Smooth muscle cell (in vitro differentiated cells): ENCODE data around the gene PIK3R5. TPM values are rescaled to one million over a fixed set of nuclear protein-coding genes. Genes with fewer than 3 reads are reported as not detected.

Experiments used
- DNase-seq: peaks from one replicate; lab custom pipeline; 2025; ENCODE audit not compliant: unreplicated experiment; lab: John Stamatoyannopoulos, UW
- H2AFZ ChIP-seq: fragments of 200-600 bp; sonication (generic); 2 replicates; pipeline ENCODE4 v1.6.0; 2016; ENCODE audit warnings: antibody characterized with exemption, low read depth, mild to moderate bottlenecking
- H3F3A ChIP-seq: fragments of 200-600 bp; sonication (generic); 2 replicates; pipeline ENCODE4 v1.6.0; 2017; ENCODE audit warnings: antibody characterized with exemption, low read depth
- H3K27ac ChIP-seq: fragments of 200-600 bp; sonication (generic); 2 replicates; pipeline ENCODE4 v1.5.1; 2016; ENCODE audit warnings: low read depth, mild to moderate bottlenecking
- H3K27me3 ChIP-seq: fragments of 200-600 bp; sonication (generic); 2 replicates; pipeline ENCODE4 v1.6.1; 2016; ENCODE audit warnings: low read depth, mild to moderate bottlenecking
- H3K36me3 ChIP-seq: fragments of 200-600 bp; sonication (generic); 2 replicates; pipeline ENCODE4 v1.5.1; 2016; ENCODE audit warnings: low read depth
- H3K4me1 ChIP-seq: fragments of 200-600 bp; sonication (generic); 2 replicates; pipeline ENCODE4 v1.5.1; 2016; ENCODE audit warnings: low read depth
- H3K4me2 ChIP-seq: fragments of 200-600 bp; sonication (generic); 2 replicates; pipeline ENCODE4 v1.6.0; 2016; ENCODE audit warnings: mild to moderate bottlenecking
- H3K4me3 ChIP-seq: fragments of 200-600 bp; sonication (generic); 2 replicates; pipeline ENCODE4 v1.5.1; 2016; ENCODE audit warnings: mild to moderate bottlenecking
- H3K79me2 ChIP-seq: fragments of 200-600 bp; sonication (generic); 2 replicates; pipeline ENCODE4 v1.6.0; 2016; ENCODE audit warnings: low read depth, mild to moderate bottlenecking
- H3K9ac ChIP-seq: fragments of 200-600 bp; sonication (generic); 2 replicates; pipeline ENCODE4 v1.6.0; 2016; ENCODE audit warnings: low read depth
- H3K9me3 ChIP-seq: fragments of 200-600 bp; sonication (generic); replicated peaks from 2 replicates; pipeline ENCODE4 v1.5.1; 2016; ENCODE audit warnings: low read depth
- H4K20me1 ChIP-seq: fragments of 200-600 bp; sonication (generic); 2 replicates; pipeline ENCODE4 v1.6.0; 2016; ENCODE audit warnings: low read depth
- CTCF ChIP-seq: fragments of 200-600 bp; sonication (generic); IDR thresholded peaks from 2 replicates; pipeline ENCODE4 v1.5.1; 2017; ENCODE audit warnings: borderline replicate concordance, mild to moderate bottlenecking, antibody characterized with exemption; ENCODE audit not compliant: insufficient read depth, poor library complexity, severe bottlenecking
- WGBS: methylation state at CpG from one replicate; pipeline ENCODE4 v1.1.7; 2016; ENCODE audit warnings: low lambda C conversion rate; 5-methylcytosine and 5-hydroxymethylcytosine counted together
- polyA plus RNA-seq: library from polyadenylated mRNA; unstranded; fragments of >200 nt; fragmentation: Nextera tagmentation; extraction: Ambion mirVana; gene quantifications from 2 replicates; pipeline ENCODE4 v1.2.1, GENCODE V29; 2016
- total RNA-seq: library from RNA; depleted of rRNA; stranded (reverse); fragments of >200 nt; gene quantifications from 2 replicates; pipeline ENCODE4 v1.2.3, GENCODE V29; 2014

Gene PIK3R5
- total and polyA plus RNA-seq, 2 experiments from 2014 or later: not detected

GRCh38 chr17:8947201-8947600 lies 18.3 kb downstream of the PIK3R5 start:
- Histone ChIP-seq H3K27ac (no peak overlapping the region), H3K79me2 (no peaks in the 10 kb centered on the region), H3K4me1 (no peaks in the 10 kb centered on the region), H4K20me1 (no peaks in the 10 kb centered on the region), H3K9me3 (no peaks in the 10 kb centered on the region), H3K36me3 (no peaks in the 10 kb centered on the region), H3K4me3 (no peak overlapping the region), H2AFZ (no peak overlapping the region), H3K4me2 (no peak overlapping the region), H3F3A (no peaks in the 10 kb centered on the region), H3K9ac (no peak overlapping the region), H3K27me3 (no peaks in the 10 kb centered on the region)
- no peak for TF ChIP-seq CTCF
- no peak for DNase-seq
- WGBS: 53% methylated on average over 7 of the region's 7 CpGs

GRCh38 chr17:8946476-8946875 lies 19.0 kb downstream of the PIK3R5 start:
- Histone ChIP-seq H2AFZ (no peak overlapping the region), H3F3A (no peaks in the 10 kb centered on the region), H3K9ac (no peak overlapping the region), H4K20me1 (no peaks in the 10 kb centered on the region), H3K36me3 (no peaks in the 10 kb centered on the region), H3K4me1 (no peaks in the 10 kb centered on the region), H3K9me3 (no peaks in the 10 kb centered on the region), H3K4me2 (peak overlapping the region; percentile 26), H3K79me2 (no peaks in the 10 kb centered on the region), H3K27ac (no peak overlapping the region), H3K27me3 (no peaks in the 10 kb centered on the region), H3K4me3 (no peak overlapping the region)
- 85% methylated on average over 6 of the region's 6 CpGs for whole genome bisulfite sequencing
- DNase-seq: no peak
- no peak for TF ChIP-seq CTCF

GRCh38 chr17:8946071-8946470 lies 19.4 kb downstream of the PIK3R5 start:
- no peaks in the 10 kb centered on the region for H3F3A ChIP-seq
- no peak overlapping the region for H3K9ac ChIP-seq
- no peaks in the 10 kb centered on the region for H3K79me2 ChIP-seq
- TF ChIP-seq CTCF: no peak
- H3K4me2 ChIP-seq: peak overlapping the region; percentile 26
- no peaks in the 10 kb centered on the region for H3K27me3 ChIP-seq
- no peaks in the 10 kb centered on the region for H3K4me1 ChIP-seq
- no peak overlapping the region for H2AFZ ChIP-seq
- no peak overlapping the region for H3K4me3 ChIP-seq
- no peaks in the 10 kb centered on the region for H3K36me3 ChIP-seq
- 85% methylated on average over 8 of the region's 8 CpGs for WGBS
- H3K27ac ChIP-seq: no peak overlapping the region
- DNase-seq: no peak
- no peaks in the 10 kb centered on the region for H4K20me1 ChIP-seq
- H3K9me3 ChIP-seq: no peaks in the 10 kb centered on the region

GRCh38 chr17:8944748-8945147 lies 20.8 kb downstream of the PIK3R5 start:
- TF ChIP-seq CTCF: no peak
- Histone ChIP-seq H3K9me3 (no peaks in the 10 kb centered on the region), H3K27ac (no peak overlapping the region), H3K27me3 (peaks cover 3% of the 10 kb centered on the region), H3F3A (no peaks in the 10 kb centered on the region), H2AFZ (no peak overlapping the region), H3K4me3 (no peak overlapping the region), H3K36me3 (no peaks in the 10 kb centered on the region), H3K9ac (no peak overlapping the region), H3K4me1 (no peaks in the 10 kb centered on the region), H3K4me2 (no peak overlapping the region), H3K79me2 (no peaks in the 10 kb centered on the region), H4K20me1 (no peaks in the 10 kb centered on the region)
- DNase-seq: no peak
- WGBS: 93% methylated on average over 4 of the region's 4 CpGs
